ENCODE results near the gene SH2B3. TPM values are rescaled to one million over a fixed set of nuclear protein-coding genes. Genes with fewer than 3 reads are reported as not detected.

SH2B3 gene
- total and polyA plus RNA-seq, 2 experiments from 2014 or later: 8.1 to 59.3 TPM

DNA sequence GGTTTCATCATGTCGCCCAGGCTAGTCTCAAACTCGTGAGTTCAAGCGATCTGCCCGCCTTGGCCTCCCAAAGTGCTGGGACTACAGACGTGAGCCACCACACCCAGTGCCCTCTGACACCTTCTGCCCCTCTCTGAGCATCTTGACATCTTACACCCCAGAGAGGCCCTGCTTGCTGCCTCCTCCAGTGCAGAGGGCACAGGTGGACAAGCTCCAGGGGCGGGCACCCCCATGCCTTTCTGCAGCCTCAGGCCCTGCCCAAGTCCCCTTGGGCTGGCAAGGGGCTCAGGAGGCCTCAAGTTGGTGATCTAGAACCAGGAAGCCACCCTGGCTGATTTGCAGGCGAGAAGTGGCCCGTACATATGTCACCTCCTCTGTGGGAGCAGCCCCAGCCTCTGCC lies 11.2 kb upstream of the SH2B3 start:
- Histone ChIP-seq H4K20me1 (replicated peaks; ENCODE audit: insufficient read depth) (no peaks in the 10 kb centered on the region), H2AFZ (no peak overlapping the region), H3K4me3 (no peak overlapping the region), H3F3A (replicated peaks; ENCODE audit: low read depth) (0 out of 2 replicates have a peak, but pooled peaks cover 3% of the 10 kb centered on the region), H3K36me3 (ENCODE audit: insufficient read depth) (no peaks in the 10 kb centered on the region), H3K9me2 (ENCODE audit: insufficient read depth) (no peaks in the 10 kb centered on the region), H3K4me2 (no peak overlapping the region), H3K4me1 (ENCODE audit: insufficient read depth) (no peaks in the 10 kb centered on the region), H3K27me3 (ENCODE audit: insufficient read depth) (no peaks in the 10 kb centered on the region), H3K79me2 (replicated peaks; ENCODE audit: insufficient read depth) (no peaks in the 10 kb centered on the region), H3K27ac (ENCODE audit: low read depth) (no peak overlapping the region)
- no peak overlapping the region for H3K4me3 Mint-ChIP-seq
- ATAC-seq (no peak), DNase-seq (ENCODE audit: low spot score) (no peak)
- no peaks in the 10 kb centered on the region for H3K9me3 Mint-ChIP-seq
- H3K27ac Mint-ChIP-seq: no peak overlapping the region
- H3K27me3 Mint-ChIP-seq (ENCODE audit: insufficient read depth, low read depth, poor library complexity): peaks cover 13% of the 10 kb centered on the region
- no peak for TF ChIP-seq NANOG (IDR thresholded peaks at IDR 0.05; ENCODE audit: borderline replicate concordance)
- no peak for TF ChIP-seq EZH2 (IDR thresholded peaks at IDR 0.05; ENCODE audit: low read depth, unreplicated experiment)
- TF ChIP-seq ZNF114 (CRISPR knock-in tag; IDR thresholded peaks at IDR 0.05): no peak
- TF ChIP-seq, protein P1, sequence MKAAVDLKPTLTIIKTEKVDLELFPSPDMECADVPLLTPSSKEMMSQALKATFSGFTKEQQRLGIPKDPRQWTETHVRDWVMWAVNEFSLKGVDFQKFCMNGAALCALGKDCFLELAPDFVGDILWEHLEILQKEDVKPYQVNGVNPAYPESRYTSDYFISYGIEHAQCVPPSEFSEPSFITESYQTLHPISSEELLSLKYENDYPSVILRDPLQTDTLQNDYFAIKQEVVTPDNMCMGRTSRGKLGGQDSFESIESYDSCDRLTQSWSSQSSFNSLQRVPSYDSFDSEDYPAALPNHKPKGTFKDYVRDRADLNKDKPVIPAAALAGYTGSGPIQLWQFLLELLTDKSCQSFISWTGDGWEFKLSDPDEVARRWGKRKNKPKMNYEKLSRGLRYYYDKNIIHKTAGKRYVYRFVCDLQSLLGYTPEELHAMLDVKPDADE (IDR thresholded peaks at IDR 0.05): no peak
- no peak for TF ChIP-seq EZH2phosphoT487 (IDR thresholded peaks at IDR 0.05; ENCODE audit: unreplicated experiment)
- TF ChIP-seq, protein P2, sequence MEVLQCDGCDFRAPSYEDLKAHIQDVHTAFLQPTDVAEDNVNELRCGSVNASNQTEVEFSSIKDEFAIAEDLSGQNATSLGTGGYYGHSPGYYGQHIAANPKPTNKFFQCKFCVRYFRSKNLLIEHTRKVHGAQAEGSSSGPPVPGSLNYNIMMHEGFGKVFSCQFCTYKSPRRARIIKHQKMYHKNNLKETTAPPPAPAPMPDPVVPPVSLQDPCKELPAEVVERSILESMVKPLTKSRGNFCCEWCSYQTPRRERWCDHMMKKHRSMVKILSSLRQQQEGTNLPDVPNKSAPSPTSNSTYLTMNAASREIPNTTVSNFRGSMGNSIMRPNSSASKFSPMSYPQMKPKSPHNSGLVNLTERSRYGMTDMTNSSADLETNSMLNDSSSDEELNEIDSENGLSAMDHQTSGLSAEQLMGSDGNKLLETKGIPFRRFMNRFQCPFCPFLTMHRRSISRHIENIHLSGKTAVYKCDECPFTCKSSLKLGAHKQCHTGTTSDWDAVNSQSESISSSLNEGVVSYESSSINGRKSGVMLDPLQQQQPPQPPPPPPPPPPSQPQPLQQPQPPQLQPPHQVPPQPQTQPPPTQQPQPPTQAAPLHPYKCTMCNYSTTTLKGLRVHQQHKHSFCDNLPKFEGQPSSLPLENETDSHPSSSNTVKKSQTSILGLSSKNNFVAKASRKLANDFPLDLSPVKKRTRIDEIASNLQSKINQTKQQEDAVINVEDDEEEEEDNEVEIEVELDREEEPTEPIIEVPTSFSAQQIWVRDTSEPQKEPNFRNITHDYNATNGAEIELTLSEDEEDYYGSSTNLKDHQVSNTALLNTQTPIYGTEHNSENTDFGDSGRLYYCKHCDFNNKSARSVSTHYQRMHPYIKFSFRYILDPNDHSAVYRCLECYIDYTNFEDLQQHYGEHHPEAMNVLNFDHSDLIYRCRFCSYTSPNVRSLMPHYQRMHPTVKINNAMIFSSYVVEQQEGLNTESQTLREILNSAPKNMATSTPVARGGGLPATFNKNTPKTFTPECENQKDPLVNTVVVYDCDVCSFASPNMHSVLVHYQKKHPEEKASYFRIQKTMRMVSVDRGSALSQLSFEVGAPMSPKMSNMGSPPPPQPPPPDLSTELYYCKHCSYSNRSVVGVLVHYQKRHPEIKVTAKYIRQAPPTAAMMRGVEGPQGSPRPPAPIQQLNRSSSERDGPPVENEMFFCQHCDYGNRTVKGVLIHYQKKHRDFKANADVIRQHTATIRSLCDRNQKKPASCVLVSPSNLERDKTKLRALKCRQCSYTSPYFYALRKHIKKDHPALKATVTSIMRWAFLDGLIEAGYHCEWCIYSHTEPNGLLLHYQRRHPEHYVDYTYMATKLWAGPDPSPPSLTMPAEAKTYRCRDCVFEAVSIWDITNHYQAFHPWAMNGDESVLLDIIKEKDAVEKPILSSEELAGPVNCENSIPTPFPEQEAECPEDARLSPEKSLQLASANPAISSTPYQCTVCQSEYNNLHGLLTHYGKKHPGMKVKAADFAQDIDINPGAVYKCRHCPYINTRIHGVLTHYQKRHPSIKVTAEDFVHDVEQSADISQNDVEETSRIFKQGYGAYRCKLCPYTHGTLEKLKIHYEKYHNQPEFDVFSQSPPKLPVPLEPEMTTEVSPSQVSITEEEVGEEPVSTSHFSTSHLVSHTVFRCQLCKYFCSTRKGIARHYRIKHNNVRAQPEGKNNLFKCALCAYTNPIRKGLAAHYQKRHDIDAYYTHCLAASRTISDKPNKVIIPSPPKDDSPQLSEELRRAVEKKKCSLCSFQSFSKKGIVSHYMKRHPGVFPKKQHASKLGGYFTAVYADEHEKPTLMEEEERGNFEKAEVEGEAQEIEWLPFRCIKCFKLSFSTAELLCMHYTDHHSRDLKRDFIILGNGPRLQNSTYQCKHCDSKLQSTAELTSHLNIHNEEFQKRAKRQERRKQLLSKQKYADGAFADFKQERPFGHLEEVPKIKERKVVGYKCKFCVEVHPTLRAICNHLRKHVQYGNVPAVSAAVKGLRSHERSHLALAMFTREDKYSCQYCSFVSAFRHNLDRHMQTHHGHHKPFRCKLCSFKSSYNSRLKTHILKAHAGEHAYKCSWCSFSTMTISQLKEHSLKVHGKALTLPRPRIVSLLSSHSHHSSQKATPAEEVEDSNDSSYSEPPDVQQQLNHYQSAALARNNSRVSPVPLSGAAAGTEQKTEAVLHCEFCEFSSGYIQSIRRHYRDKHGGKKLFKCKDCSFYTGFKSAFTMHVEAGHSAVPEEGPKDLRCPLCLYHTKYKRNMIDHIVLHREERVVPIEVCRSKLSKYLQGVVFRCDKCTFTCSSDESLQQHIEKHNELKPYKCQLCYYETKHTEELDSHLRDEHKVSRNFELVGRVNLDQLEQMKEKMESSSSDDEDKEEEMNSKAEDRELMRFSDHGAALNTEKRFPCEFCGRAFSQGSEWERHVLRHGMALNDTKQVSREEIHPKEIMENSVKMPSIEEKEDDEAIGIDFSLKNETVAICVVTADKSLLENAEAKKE (CRISPR knock-in tag; IDR thresholded peaks at IDR 0.05): no peak
- TF ChIP-seq POLR2AphosphoS5 (IDR thresholded peaks at IDR 0.05; ENCODE audit: low read depth): no peak
- no peak for TF ChIP-seq JUNB (IDR thresholded peaks at IDR 0.05; ENCODE audit: unreplicated experiment)
- TF ChIP-seq, protein P3, sequence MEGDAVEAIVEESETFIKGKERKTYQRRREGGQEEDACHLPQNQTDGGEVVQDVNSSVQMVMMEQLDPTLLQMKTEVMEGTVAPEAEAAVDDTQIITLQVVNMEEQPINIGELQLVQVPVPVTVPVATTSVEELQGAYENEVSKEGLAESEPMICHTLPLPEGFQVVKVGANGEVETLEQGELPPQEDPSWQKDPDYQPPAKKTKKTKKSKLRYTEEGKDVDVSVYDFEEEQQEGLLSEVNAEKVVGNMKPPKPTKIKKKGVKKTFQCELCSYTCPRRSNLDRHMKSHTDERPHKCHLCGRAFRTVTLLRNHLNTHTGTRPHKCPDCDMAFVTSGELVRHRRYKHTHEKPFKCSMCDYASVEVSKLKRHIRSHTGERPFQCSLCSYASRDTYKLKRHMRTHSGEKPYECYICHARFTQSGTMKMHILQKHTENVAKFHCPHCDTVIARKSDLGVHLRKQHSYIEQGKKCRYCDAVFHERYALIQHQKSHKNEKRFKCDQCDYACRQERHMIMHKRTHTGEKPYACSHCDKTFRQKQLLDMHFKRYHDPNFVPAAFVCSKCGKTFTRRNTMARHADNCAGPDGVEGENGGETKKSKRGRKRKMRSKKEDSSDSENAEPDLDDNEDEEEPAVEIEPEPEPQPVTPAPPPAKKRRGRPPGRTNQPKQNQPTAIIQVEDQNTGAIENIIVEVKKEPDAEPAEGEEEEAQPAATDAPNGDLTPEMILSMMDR (conservative IDR thresholded peaks at IDR 0.05; ENCODE audit: low read depth in 2 of 2): no peak
- no peak for TF ChIP-seq CREB1 (CRISPR knock-in tag; IDR thresholded peaks at IDR 0.05; ENCODE audit: low read depth)
- no peak for TF ChIP-seq STAT1 (IDR thresholded peaks at IDR 0.05; ENCODE audit: unreplicated experiment)
- no peak for TF ChIP-seq ZNF331 (CRISPR knock-in tag; IDR thresholded peaks at IDR 0.05; ENCODE audit: low read depth)
- H3K36me3 Mint-ChIP-seq (ENCODE audit: low read depth): no peaks in the 10 kb centered on the region
- 0 out of 3 replicates have a peak, but pooled peaks cover 2% of the 10 kb centered on the region for H3K4me1 Mint-ChIP-seq

Data from GM23338 (cell line).